ENCODE data around the gene TOX4. TPM values are rescaled to one million over a fixed set of nuclear protein-coding genes. Genes with fewer than 3 reads are reported as not detected.
A peak's percentile ranks its signal among the peaks of the same experiment; 100 is the strongest.

The TOX4 gene
- total and polyA plus RNA-seq, 2 of the 8 experiments (the other 6 are each of a cell fraction or from before 2014, with no cell fraction given) = 51.5 to 58.3 TPM

GRCh38 chr14:21476925-21477681 lies at the start of gene TOX4, which contains the start of gene RAB2B (continued):
- TF ChIP-seq CHD7 (IDR thresholded peaks at IDR 0.05; ENCODE audit: insufficient replicate concordance, low read length) = no peak
- peak; percentile 83; the same call in 1 of the 2 replicates for TF ChIP-seq GABPA (IDR thresholded peaks at IDR 0.05; ENCODE audit: borderline replicate concordance, insufficient read depth, low read length)
- TF ChIP-seq CTCF (IDR thresholded peaks at IDR 0.05; ENCODE audit: control extremely low read depth in 1 of 3, insufficient read depth in 1 of 3, low read depth in 1 of 3, low read length in 3 of 3) = peak; percentile 83 to 99 (median 99)
- peak; percentile 38; the same call in 1 of the 2 replicates for TF ChIP-seq JUND (IDR thresholded peaks at IDR 0.05; ENCODE audit: low read length)
- no peak for TF ChIP-seq ZNF274 (IDR thresholded peaks at IDR 0.05; ENCODE audit: borderline replicate concordance, extremely low read depth, low read length)
- TF ChIP-seq YY1 (IDR thresholded peaks at IDR 0.05; ENCODE audit: low read depth, low read length) = 0 out of 2 replicates have a peak, but pooled peaks have one; percentile 26
- TF ChIP-seq POLR2AphosphoS5 (IDR thresholded peaks at IDR 0.05; ENCODE audit: low read depth, low read length) = peak; percentile 72
